Colon (tissue), 2 donors: ENCODE results near the gene FUT1.
"Not testable (repeated sequence)": the region's sequence is repeated elsewhere in the genome, so short reads cannot be mapped to it uniquely, and the experiment has no call there.

Source experiments
- FAIRE-seq: peaks from 2 replicates; lab custom pipeline; 2012; peaks lifted over from hg19 to GRCh38; lab: Jason Lieb, UNC
- donor health status: control.
- donor health status: control.

Gene FUT1

DNA sequence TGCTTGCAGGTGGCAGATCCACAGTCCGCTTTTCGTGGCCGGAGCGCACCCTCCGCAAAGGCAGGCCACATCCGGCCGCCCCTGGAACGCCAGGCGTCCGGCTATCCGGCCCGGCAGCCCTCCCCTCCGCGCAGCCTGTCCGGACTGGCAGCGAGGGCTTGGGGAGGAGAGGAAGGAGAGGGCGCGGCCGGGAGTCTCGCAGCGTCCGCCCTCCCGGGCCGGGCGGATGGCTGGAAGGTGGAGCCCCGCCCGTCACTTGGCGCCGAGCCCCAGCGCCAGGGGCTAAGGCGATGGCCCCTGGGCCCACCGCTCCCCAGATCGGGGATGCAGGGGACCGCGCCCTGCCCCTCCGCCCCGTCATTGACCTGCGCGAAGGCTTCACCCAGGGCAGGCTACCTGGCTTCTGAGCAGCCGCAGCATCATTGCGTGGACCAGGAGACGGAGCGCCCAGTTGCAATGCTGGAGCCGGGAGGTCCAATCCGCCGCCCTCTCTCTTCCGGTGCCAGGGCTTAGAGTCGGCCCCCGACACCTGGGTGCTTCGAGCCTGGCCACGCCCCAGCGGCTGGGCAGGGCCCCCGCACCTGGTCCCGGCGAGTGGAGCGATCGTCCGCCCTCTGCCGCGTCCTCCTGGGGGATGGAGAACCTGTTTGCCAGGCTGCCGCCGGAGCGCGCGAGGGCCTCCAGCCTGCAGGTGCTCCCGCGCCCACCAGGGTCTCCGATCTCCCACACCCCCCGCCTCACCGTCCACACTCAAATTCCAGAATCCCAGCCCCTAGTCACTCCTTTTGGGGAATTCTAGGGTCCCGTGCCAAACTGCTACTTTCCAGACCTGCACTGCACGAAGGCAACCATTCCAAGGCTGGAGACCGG, at the start of gene FUT1:
FUT1 (minus strand) TSS at position 146 of the 870 bp plus-strand sequence. CDS start 1,360 bp downstream, outside the sequence.
- no peak for FAIRE-seq

DNA sequence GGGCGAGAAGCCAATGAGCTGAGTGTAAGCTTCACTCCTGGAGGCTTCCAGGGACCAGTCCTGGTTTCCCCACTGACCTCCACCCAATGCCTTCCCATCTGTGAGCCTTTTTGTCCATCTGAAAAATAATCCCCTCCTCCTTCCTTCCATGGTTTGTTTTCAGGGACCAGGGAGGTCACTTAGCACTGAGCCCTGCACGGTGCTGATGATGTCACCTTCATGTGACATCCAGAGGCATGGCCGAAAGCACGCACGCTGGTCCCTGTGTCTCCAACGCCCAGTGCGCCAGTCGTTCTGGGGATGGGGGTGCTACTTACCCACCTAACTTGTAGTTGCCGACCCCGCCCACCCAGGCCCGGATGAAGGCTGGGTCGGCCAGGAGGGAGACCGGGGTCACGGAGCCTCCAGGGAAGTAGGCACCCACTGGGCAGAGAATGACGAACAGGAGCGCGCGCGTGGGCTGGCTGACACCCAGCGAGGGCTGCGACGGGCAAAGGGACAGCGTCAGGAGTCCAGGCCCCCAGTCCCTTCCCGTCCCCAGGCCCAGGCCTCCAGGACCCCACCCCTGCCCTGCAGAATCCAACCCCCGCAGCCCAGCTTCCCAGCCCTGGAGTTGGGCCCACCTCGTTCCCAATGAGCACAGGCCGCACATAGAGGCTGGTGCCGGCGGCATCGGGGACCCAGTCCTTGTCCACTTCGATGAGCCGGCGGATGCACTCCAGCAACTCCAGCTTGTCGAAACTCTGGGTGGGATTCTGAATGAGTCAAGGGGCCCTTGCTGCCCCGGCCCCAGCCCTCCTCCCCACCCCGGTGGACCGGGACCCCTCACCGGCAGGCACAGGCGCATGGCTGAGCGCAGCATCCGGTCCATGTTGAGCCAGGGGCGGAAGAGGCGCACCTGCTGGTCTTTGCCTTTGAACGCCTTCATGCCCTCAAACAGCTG, 47.2 kb upstream of the FUT1 start:
- FAIRE-seq, result no peak

DNA sequence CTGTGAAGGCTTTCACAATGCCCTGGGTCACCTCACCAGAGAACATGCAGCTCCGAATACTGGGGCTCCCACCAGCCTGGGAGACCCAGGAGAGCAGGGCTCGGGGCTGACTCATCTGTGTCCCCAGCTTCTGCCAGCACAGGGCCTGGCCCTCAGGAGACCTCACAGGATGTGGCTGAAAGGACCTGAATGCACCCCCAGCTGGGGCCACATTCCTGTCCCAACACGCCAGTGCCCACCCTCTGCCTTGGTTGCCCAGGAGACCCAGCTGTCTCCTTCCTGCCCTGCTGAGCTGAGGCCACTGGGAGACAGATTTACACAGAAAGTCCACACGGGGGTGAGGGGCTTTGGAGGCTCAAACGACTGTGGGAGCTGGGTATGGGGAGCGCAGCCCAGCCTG, 46.5 kb upstream of the FUT1 start:
- FAIRE-seq, result no peak

DNA sequence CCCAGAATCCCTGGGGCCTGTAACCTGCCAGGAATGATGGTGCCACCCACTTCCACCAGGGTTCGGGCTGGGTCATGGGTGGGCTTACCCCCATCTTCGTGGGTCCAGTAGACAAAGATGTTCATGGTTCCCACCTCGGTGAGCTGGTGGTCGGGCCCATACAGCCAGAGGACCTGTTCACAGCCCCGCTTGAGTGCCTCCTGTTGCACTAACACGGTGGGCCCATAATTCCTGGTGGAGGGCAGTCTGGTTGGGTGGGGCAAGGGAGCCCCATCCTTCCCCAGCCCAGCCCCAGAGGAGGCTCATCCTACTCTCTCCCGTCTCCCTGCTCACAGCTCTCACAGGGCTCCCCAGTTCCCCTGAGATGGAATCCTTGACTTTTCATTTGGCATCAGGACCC, 44.7 kb upstream of the FUT1 start:
- FAIRE-seq, result no peak

DNA sequence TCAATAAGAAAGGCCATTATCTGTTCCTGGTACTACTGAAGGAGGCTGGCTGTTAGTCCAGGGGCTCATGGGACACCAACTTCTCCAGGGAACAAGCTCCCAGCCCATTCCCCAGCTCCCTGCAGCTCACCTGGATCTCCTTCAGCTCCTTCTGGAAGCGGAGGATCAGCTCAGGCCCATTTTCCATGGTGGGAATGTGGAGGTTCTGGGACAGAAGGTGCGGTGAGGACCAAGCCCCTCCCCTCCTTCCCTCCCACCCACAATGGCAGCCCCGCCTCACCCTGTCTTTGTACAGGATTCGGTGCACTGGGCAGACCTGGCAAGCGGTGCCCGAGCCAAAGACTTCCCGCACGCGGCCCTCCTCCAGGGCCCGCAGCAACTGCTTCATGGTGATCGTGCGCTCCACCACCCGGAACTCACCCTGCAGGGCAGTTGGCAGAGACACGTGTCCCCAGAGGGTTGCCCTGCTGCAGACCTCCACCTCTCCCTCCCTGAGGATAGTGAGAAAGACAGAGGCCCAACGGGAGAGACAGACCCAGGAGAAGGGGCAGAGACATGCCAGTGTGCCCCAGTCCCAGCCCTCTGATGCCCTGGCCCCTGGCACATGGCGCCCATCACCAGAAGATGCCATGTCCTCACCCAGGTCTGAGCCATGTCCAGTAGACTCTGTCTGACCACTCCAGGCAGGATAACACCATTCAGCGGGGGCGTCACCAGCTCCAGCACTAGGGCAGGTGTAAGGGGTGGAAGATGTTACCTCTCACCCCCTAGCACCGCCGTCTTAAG, 44.0 kb upstream of the FUT1 start:
- no peak for FAIRE-seq

DNA sequence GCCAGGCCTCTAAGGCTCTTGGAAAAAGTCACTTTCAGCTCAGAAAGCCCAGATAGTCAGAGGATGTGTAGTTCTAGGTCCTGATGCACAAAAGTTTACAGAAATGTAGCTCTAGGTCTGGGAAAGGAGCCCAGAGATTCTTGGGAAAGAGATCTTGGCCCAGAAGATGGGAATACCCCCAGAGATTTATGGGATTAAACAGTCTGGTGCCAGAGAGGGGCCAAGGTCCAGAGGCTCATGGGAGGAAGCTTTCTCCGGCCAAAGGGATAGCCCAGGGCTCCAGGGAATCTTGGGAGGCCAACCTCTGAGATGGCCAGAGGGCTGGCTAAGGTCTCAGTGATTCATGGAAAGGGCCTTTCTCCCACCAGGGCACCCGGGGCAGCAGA, 43.2 kb upstream of the FUT1 start:
- no peak for FAIRE-seq

DNA sequence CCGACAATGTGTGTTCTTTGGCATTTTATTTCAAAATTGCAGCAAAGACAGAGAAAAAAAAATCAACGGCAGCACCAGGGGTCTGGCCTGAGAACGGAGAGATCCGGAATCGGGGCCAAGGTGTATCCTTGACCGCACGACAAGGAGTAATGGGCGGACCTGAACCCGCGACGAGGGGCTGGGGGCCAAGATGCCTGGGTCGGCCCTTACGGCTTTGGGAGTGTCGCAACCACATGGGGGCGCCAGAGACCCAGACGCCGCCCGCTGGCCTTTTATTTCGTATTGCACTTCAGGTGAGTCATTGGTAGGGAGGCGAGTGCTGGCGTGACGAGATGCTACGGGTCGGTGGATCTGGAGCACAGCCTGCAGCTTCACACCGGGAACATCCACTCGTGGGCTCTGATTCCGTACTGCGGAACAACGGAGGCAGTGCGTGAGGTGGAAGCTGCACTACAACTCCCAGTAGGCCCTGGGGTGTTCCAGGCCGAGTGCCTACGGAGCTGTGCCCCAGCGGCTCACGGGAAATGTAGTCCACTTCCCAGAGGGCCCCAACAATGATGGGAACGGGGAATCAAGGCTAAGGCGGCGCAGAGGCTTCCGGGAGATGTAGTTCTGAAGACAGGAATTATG, 42.7 kb upstream of the FUT1 start:
- no peak for FAIRE-seq

DNA sequence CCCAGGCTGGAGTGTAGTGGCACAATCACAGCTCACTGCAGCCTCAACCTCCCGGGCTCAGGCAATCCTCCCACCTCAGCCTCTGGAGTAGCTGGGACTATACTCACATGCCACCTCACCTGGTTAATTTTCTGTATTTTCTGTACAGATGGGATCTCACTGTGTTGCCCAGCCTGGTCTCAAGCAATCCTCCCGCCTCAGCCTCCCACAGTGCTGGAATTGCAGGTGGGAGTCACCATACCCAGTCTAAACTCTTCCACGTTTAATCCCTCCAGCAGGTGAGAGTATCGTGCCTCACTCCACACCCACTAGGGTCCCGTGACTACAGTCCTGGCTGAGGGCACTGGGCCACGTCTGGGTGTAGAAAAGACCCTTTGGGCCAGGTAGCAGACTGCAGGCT, 41.9 kb upstream of the FUT1 start:
- no peak for FAIRE-seq

DNA sequence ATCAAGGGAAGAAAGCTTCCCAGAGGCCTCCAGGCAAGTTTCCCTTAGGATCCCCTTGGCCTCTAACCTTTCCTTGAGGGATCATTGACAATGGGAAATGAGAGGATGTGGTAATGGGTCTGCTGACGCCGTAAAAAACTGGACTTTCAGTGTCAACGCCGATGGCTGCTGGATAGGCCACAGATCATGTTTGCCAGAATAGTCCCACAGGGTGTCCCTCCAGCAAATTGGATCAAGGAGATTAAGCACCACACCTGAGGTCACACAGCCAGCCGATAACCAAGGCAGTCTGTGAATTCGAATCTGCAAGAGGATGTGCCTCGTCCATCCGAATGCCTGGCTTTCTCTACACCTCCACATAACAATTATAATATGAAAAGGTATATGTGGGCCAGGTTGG, 40.8 kb upstream of the FUT1 start:
- no peak for FAIRE-seq

DNA sequence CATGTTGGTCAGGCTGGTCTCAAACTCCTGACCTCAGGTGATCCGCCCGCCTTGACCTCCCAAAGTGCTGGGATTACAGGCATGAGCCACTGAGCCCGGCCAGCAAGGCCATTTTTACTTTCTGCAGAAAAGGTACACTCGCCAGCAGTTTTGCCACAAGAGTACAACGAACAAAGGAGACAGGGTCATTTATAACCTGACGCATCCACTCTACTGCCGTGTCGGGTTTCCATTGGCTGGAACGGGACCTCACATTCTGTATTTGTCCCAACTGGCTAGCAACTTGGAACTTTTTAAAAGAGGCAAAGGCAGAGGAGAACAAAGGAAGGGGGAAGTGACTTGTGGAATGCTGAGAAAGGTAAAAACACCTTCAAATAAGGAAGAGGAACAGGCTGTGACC, 34.9 kb upstream of the FUT1 start:
- FAIRE-seq, result not testable (repeated sequence)

DNA sequence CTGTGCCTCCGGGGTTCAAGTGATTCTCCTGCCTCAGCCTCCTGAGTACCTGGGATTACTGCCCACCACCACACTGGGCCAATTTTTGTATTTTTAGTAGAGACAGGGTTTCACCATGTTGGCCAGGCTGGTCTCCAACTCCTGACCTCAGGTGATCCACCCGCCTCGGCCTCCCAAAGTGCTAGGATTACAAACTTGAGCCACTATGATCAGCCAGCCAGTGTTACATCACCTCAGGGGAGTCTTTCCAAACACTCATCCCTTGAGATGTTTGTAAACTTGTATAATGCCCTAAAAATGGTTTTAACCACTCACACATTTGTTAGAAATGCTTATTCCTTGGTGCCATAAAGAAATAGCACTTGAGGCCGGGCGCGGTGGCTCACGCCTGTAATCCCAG, 34.0 kb upstream of the FUT1 start:
- not testable (repeated sequence) for FAIRE-seq

DNA sequence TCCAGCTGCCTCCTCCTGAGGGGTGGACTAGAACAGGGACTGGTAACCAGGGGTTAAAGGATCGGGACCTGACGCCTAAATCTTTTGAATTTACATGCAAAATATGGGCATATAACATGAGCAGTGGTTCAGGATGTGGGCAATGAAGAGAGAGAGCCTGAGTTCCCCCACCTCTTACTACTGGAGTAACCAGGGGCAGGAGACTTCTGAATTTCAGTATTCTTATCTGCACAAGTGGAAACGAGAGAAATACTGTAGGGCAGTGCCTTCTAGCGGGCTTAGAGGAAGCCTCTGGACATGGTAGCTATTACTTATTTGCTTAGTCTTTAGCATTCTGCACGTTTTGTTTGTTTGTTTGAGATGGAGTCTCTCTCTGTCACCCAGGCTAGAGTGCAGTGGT, 32.1 kb upstream of the FUT1 start:
- no peak for FAIRE-seq

DNA sequence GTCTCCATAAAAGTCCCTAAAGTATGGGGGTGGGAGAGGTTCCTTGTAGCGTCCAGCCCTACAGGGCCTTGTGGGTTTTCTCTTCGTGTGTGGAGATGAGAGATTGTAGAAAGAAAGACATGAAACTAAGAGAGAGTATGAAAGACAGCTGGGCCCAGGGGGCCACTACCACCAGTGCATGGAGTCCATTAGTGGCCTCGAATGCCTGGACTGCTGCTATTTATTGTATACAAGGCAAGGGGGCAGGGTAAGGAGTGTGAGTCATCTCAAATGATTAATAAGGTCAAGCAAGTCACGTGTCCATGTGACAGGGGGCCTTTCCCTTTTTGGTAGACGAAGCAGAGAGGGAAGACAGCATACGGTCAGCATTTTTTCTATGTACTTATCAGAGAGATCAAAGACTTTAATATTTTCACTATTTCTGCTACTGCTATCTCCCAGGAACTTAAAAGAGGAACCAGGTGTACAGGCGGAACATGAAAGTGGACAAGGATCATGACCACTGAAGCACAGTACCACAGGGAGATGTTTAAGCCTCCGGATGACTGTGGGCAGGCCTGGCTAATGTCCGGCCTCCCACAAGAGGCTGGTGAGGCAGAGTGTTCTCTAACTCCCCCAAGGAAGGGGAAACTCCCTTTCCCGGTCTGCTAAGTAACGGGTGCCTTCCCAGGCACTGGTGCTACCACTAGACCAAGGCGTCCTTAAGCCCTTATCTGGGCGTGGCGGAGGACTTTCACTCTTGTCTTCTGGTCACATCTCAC, 28.4 kb upstream of the FUT1 start:
- FAIRE-seq, result no peak

DNA sequence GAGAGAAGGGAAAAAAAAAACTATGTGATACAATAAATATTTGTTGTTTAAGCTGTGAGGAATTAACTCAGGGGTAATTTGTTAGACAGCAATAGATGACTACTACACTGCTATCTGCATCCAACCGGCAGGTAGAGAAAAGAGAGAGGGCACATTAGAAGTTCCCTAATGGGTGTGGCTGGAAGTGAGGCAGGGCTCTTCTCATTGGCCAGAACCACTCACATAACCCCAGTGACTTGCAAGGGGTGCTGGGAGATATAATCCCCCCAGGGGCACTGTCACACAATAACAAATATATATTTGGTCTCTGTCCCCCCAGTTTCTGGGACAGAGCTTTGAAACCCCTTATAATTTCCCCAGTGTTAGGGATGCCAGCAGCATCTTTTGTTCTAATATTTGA, 27.2 kb upstream of the FUT1 start:
- FAIRE-seq, result no peak

DNA sequence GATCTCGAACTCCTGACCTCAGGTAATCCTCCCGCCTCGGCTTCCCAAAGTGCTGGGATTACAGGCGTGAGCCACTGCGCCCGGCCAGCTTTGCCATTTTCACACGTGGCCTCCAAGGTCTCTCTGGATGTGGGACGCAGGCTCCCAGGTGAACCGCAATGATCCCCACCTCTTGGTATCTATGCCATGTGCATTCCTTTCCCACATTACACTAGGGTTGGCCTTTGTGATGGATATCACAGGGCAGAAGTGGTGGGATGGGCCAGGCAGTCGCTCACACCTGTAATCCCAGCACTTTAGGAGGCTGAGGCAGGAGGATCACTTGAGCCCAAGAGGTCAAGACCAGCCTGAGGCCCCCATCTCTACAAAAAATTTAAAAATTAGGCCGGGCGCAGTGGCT, 25.3 kb upstream of the FUT1 start:
- FAIRE-seq, result no peak

DNA sequence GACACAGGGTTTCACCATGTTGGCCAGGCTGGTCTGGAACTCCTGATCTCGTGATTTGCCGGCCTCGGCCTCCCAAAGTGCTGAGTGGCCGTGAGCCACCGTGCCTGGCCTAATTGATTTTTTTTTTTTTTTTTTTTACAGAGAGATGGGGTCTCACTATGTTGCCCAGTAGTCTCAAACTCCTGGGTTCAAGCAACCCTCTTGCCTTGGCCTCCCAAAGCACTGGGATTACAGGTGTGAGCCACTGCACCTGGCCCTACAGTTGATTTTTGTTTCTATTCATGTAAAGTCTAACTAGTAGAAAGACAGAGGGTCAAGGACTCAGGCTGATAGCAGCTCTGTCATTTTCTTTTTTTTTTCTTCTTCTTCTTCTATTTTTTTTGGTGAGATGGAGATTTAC, 24.7 kb upstream of the FUT1 start:
- no peak for FAIRE-seq

DNA sequence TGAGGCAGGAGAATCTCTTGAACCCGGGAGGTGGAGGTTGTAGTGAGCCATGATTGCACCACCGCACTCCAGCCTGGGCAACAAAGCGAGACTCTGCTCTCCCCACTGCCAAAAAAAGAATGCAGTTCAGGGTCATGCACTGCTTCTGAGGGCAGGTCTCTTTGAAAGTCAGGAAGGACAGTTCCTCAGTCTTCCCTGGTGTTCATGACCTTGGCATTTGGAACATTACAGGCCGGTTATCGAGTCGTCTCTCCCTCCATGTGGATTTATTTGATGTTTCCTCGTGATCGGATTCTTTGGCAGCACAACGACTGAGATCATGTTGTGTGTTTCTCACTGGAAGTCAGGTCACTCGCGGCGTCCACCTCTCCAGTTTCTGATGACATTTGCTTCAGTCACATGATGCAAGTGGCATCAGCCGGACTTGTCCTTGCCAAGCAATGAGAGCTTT, 20.1 kb upstream of the FUT1 start:
- no peak for FAIRE-seq

DNA sequence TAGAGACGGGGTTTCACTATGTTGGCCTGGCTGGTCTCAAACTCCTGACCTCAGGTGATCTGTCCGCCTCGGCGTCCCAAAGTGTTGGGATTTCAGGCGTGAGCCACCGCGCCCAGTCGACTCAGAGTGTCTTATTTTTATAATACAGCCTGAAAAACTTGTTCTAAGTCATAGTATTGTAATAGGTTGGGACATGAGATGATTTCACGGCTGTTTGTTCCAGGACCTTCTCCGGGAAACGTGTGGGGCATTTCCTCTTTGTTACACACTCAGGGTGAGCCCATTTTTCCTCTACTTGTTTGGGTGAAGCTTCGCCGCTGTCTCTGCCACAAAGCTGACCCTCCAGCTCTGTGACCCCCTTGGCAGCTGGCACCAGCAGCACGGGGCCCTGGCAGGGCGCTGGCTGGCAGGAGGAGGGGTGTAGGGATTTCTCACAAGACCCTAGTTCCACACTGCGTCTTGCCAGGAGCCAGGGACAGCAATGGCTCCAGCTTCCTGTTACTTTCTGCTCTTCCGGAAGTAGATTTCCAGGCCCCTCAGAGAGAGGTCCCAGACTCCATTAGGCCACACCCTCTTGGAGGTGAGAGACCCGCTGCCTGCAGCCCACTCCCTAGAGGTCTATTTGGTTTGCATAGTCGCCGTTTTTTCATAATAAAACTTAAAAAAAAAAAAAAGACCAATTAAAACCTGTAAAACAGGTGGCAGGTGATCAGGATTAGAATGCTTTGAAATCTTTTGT, 18.5 kb upstream of the FUT1 start:
- FAIRE-seq, result no peak

DNA sequence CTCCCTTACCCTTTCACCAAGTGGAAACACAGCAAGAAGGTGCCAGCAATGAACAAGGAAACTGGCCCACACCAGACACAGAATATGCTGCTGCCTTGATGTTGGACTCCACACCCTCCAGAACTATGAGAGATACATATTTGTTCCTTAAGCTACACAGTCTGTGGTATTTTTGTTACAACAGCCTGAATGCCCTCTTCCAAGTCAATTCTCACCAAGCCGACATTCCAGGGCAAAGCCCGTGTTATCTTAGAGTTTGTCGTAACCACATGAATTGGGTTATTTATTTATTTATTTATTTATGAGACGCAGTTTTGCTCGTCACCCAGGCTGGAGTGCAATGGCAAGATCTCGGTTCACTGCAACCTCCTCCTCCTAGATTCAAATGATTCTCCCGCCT, 17.8 kb upstream of the FUT1 start:
- no peak for FAIRE-seq

DNA sequence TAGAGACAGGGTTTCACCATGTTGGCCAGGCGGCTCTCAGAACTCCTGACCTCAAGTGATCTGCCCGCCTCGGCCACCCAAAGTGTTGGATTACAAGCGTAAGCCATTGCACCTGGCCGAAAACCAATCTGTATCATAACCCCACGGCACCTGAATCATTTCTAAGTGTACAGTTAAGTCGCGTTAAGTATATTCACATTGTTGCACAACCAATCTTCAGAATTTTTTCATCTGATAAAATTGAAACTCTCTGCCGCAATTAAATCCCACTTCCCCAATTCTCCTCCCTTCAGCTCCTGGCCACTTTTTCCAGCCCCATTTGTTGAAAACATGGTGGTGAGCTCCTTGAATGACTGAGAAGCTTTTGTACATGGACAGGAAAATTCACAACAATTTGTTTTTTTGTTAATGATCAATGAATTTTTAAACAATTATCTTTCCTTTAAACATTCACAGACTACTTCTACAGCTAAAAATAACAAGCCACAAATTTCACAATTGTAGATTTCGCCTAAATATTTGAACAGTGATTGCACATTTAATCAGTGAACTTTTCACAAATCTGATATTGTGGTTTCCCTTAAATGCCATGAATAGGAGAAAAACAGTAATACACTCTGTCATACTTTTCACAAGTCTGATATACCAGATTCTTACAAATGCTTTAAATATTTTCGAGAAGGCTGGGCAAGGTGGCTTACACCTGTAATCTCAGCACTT, 16.7 kb upstream of the FUT1 start:
- no peak for FAIRE-seq
